UCSD-AML1 (cell line): ENCODE measurements around the gene FAM8A1.

Source experiments
- DNase-seq: peaks from one replicate; lab custom pipeline; 2025; ENCODE audit not compliant: unreplicated experiment; lab: John Stamatoyannopoulos, UW

Gene FAM8A1

GRCh38 chr6:17653198-17653882 is 53.2 kb downstream of the FAM8A1 start:
- no peak for DNase-seq

GRCh38 chr6:17656092-17656491 is 56.0 kb downstream of the FAM8A1 start:
- no peak for DNase-seq

- DNase-seq: no peak
Measured at GRCh38 chr6:17656644-17657043, 56.5 kb downstream of the FAM8A1 start.
